GM12872 (cell line): ENCODE measurements around the gene TRDN.

Experiments
- TF ChIP-seq, protein P1 (sequence below): IDR thresholded peaks from 3 replicates; pipeline ENCODE4 v1.5.1; 2011; ENCODE audit warnings: low read depth, mild to moderate bottlenecking, low read length, moderate library complexity; ENCODE audit not compliant: insufficient read depth

The TRDN gene

DNA sequence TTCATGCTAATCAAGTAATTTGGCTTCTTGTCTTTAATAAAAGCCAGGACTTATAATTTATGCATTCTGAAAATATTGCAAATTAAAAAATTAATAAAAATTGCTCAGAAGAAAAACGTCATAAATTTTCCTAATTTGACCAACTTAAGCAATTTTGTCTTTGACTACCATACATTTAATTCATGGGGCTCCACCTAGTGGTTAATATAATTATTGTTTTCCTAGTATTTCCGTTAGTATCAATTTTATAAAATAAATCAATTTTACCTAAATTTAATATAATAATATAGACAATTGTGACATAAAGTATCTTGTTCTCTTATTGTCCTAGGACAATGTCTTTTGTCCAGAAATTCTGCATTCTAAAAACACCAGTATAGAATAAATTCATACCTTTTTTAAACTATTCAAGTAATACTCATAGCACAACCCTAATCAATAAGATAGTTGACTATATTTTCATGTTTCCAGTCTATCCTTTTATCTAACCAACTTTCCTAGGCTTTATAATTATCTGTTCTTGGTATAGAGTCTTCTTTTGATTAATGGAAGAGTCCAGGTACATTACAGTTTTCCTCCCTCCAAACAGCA lies 319.9 kb downstream of the TRDN start:
- TF ChIP-seq, protein P1, sequence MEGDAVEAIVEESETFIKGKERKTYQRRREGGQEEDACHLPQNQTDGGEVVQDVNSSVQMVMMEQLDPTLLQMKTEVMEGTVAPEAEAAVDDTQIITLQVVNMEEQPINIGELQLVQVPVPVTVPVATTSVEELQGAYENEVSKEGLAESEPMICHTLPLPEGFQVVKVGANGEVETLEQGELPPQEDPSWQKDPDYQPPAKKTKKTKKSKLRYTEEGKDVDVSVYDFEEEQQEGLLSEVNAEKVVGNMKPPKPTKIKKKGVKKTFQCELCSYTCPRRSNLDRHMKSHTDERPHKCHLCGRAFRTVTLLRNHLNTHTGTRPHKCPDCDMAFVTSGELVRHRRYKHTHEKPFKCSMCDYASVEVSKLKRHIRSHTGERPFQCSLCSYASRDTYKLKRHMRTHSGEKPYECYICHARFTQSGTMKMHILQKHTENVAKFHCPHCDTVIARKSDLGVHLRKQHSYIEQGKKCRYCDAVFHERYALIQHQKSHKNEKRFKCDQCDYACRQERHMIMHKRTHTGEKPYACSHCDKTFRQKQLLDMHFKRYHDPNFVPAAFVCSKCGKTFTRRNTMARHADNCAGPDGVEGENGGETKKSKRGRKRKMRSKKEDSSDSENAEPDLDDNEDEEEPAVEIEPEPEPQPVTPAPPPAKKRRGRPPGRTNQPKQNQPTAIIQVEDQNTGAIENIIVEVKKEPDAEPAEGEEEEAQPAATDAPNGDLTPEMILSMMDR, result no peak

DNA sequence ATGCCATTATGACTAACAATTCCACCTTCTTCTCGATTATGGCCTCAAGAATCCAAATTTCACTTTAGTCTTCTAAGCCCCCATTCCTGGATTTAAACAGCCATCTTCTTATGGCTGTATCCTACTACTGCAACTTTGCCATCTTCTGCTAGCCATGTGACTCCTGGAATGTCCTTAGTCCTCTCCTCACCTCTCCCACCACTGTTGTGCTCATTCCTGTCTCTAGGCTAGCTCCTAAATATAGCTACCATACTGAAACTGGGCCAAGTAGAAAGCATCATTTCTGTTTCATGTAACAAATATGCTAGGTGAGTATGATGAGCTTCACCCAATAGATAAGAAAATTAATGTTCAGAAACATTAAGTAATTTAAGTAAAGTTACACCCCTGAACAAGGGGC lies 327.6 kb downstream of the TRDN start:
- TF ChIP-seq, protein P1, result no peak

DNA sequence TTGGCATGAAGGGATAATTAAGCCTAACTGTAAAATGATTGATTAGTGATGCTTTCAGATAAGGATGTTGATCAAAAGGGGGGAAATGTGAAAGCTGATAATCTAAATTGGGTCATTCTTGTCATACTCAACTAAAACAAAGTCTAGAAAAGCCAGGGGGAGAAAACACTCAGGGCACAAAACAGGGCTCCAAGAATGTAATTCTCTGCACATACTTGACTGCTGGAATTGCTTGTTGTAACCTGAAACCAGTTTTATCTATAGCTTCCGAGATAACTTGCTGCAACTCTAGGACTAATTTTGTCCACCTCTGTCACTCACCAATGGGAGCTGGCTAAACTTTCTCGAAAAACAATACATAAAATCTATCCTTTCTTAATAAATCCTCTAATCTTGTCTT lies 330.4 kb downstream of the TRDN start:
- TF ChIP-seq, protein P1, result no peak

DNA sequence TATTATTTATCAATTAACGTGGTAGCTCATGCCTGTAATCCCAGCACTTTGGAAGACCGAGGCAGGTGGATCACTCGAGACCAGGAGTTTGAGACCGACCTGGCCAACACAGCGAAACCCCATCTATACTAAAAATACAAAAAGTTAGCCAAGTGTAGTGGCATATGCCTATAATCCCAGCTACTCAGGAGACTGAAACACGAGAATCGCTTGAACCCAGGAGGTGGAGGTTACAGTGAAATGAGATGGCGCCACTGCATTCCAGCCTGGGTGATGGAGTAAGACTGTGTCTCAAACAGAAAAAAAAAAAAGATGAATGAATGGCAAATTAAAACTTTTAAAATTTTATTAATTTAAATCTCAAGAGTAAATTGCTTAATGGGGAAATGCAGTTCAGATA lies 341.1 kb downstream of the TRDN start:
- TF ChIP-seq, protein P1, result no peak

DNA sequence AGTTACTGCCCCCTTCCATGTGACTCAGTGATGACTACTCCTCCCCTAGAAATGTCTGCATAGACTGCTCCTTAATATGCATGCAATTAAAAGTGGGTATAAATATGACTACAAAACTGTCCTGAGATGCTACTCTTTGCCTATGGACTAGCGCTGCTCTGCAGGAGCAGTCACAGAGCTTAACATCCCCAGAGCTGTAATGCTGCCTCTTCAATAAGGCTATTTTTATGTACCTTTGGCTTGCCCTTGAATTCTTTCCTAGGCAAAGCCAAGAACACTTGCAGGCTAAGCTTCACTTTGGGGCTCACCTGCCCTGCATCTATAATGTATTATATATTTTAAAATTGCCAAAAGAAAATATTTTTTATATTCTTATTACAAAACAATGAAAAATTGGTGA lies 341.6 kb downstream of the TRDN start:
- TF ChIP-seq, protein P1, result no peak

DNA sequence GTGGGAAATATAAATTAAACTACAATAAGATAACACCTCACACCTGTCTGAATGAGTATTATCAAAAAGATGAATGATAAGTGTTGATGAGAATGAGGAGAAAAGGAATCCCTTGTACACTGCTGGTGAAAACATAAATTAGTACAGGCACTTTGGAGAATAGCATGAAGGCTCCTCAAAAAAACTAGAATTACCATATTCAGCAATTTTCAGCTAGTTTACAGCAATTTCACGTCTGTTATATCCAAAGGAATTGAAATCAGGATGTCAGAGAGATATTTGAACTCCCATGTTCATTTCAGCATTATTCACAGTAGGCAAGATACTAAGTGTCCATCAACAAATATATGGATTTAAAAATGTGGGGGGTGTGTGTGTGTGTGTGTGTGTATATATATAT lies 348.1 kb downstream of the TRDN start:
- TF ChIP-seq, protein P1, result no peak

DNA sequence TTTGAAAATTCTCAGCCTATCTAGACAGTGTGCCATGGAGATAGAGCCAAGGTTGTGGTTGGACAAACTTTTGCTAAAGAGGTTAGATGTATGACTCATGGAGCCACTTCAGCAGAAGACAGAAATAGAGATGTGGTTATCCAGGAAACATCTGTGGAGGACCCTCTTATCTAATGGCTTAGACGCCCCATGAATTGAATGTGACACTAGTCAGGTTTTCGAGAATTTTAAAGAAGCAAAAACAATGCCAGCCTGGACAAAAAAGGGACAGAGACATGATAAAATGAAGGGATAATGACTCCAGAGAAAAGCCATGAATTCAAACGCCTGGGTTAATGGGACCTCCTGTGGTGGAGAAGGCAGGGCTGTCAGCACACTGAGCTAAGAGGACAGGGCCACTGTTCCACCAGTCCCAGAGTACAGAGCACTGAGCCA lies 360.2 kb downstream of the TRDN start:
- TF ChIP-seq, protein P1, result no peak

DNA sequence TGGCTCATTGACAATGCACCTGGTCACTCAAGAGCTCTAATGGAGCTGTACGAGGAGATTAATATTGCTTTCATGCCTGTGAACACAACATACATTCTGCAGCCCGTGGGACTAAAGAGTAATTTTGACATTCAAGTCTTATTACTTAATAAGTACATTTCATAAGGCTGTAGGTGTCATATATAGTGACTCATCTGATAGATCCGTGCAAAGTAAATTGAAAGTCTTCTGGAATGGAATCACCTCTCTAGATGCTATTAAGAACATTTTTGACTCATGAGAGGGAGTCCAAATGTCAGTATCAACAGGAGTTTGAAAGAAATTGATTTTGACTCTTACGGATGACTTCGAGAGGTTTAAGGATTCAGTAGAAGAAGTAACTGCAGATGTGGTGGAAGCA lies 372.8 kb downstream of the TRDN start:
- TF ChIP-seq, protein P1, result no peak
